Measurements from ENCODE around the gene XRCC3. TPM values are rescaled to one million over a fixed set of nuclear protein-coding genes. Genes with fewer than 3 reads are reported as not detected.

XRCC3 gene
- total RNA-seq, 4 donors from 2014 or later = 7.5 to 20.5 (median 19.5) TPM

GRCh38 chr14:103758059-103758776 is 43.0 kb upstream of the XRCC3 start:
- no peak overlapping the region for H3K27ac ChIP-seq
- 94% methylated on average over 8 of the region's 8 CpGs for WGBS

DNA sequence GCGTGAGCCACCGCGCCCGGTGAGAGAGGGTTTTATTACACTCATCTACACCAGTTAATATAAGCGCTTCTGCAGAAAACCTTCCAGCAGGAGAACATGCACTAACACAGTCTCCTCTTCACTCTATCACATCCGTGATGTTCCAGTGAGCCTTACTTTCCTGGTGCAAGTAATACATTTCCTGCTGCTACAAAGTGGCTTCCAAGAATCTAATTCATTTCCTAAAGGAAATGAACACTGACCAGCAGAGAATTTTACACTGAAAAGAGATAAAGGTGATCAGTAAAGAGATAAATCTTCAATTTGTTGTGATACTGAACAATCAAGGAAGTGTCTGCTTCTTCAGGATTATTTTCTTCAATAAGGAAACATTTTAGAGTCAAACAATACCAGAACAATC is 39.8 kb upstream of the XRCC3 start:
- H3K4me1 ChIP-seq = no peaks in the 10 kb centered on the region
- TF ChIP-seq EP300 (IDR thresholded peaks at IDR 0.05) (no peak), POLR2AphosphoS5 (IDR thresholded peaks at IDR 0.05) (no peak), POLR2A (IDR thresholded peaks at IDR 0.05) (no peak)
- TF ChIP-seq, protein P1, sequence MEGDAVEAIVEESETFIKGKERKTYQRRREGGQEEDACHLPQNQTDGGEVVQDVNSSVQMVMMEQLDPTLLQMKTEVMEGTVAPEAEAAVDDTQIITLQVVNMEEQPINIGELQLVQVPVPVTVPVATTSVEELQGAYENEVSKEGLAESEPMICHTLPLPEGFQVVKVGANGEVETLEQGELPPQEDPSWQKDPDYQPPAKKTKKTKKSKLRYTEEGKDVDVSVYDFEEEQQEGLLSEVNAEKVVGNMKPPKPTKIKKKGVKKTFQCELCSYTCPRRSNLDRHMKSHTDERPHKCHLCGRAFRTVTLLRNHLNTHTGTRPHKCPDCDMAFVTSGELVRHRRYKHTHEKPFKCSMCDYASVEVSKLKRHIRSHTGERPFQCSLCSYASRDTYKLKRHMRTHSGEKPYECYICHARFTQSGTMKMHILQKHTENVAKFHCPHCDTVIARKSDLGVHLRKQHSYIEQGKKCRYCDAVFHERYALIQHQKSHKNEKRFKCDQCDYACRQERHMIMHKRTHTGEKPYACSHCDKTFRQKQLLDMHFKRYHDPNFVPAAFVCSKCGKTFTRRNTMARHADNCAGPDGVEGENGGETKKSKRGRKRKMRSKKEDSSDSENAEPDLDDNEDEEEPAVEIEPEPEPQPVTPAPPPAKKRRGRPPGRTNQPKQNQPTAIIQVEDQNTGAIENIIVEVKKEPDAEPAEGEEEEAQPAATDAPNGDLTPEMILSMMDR (IDR thresholded peaks at IDR 0.05) = no peak
- H3K9me3 ChIP-seq = no peaks in the 10 kb centered on the region
- WGBS = 92% methylated on average over 6 of the region's 6 CpGs
- H3K36me3 ChIP-seq = peaks cover 15% of the 10 kb centered on the region
- H3K27me3 ChIP-seq = no peaks in the 10 kb centered on the region
- no peak overlapping the region for H3K4me3 ChIP-seq
- H3K27ac ChIP-seq = no peak overlapping the region
- DNase-seq (ENCODE audit: low spot score in 2 of 2) = no peak

More at GRCh38 chr14:103758059-103758776, 43.0 kb upstream of the XRCC3 start:
- no peak for DNase-seq (ENCODE audit: low spot score in 2 of 2)
- no peak for TF ChIP-seq POLR2AphosphoS5 (IDR thresholded peaks at IDR 0.05)
- TF ChIP-seq, protein P1 (IDR thresholded peaks at IDR 0.05) = no peak
- TF ChIP-seq POLR2A (IDR thresholded peaks at IDR 0.05) = no peak
- TF ChIP-seq EP300 (IDR thresholded peaks at IDR 0.05) = no peak
- Histone ChIP-seq H3K27me3 (no peaks in the 10 kb centered on the region), H3K36me3 (peaks cover 5% of the 10 kb centered on the region), H3K9me3 (no peaks in the 10 kb centered on the region), H3K4me1 (no peaks in the 10 kb centered on the region), H3K4me3 (no peak overlapping the region)

DNA sequence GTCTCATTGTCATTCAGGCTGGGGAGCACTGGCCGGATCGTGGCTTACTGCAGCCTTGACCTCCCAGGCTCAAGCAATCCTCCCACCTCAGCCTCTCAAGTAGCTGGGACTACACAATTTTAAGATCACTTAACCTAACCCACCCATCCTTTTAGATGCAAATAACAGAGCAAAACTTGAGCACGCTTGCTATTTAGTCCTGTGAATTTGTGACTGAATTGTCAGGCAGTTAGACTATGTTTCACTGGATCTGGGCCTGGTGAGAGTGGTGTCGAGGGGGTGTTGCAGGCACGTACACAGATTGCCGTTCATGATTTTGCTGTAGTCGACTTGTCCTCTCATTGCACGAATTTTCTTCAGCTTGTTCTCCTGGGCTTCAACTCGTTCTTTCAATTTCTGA is 38.5 kb upstream of the XRCC3 start:
- DNase-seq (ENCODE audit: low spot score in 2 of 2) = no peak
- no peak overlapping the region for H3K27ac ChIP-seq
- no peak overlapping the region for H3K4me3 ChIP-seq
- H3K27me3 ChIP-seq = no peaks in the 10 kb centered on the region
- 78% methylated on average over 9 of the region's 9 CpGs for WGBS
- peaks cover 17% of the 10 kb centered on the region for H3K36me3 ChIP-seq
- no peaks in the 10 kb centered on the region for H3K4me1 ChIP-seq
- TF ChIP-seq, protein P1 (IDR thresholded peaks at IDR 0.05) = no peak
- TF ChIP-seq POLR2AphosphoS5 (IDR thresholded peaks at IDR 0.05) (no peak), EP300 (IDR thresholded peaks at IDR 0.05) (no peak), POLR2A (IDR thresholded peaks at IDR 0.05) (no peak)
- H3K9me3 ChIP-seq = no peaks in the 10 kb centered on the region

GRCh38 chr14:103749860-103750259 is 34.6 kb upstream of the XRCC3 start:
- DNase-seq (ENCODE audit: low spot score in 2 of 2) = no peak
- Histone ChIP-seq H3K36me3 (peaks cover 45% of the 10 kb centered on the region), H3K27ac (no peak overlapping the region), H3K4me1 (no peaks in the 10 kb centered on the region), H3K27me3 (no peaks in the 10 kb centered on the region), H3K9me3 (no peaks in the 10 kb centered on the region), H3K4me3 (no peak overlapping the region)
- no peak for TF ChIP-seq POLR2A (IDR thresholded peaks at IDR 0.05)
- TF ChIP-seq, protein P1 (IDR thresholded peaks at IDR 0.05) = peak in 1 of 2 donors; percentile 12
- WGBS = 73% methylated on average over 5 of the region's 5 CpGs

DNA sequence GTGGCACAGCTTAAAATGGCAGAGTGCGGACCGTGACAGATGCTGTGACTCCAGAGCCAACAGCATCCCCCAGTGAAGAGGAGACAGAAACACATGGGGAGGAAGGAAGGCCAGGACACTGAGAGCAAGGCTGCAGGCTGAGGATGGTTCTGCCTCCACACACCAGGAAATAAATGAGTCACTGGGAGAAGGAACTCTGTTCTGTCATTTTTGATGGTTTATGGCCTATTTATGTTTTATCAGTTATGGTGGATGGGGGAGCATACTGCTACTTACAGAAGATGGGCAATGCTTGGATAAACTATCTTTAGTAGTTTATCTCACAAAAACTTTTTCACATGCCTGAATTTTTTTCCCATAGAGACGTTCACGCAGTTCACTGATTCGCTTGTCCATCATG is 34.2 kb upstream of the XRCC3 start:
- WGBS = 93% methylated on average over 5 of the region's 5 CpGs
- Histone ChIP-seq H3K27me3 (no peaks in the 10 kb centered on the region), H3K4me3 (no peak overlapping the region), H3K36me3 (peaks cover 49% of the 10 kb centered on the region), H3K9me3 (no peaks in the 10 kb centered on the region), H3K27ac (no peak overlapping the region), H3K4me1 (no peaks in the 10 kb centered on the region)
- DNase-seq (ENCODE audit: low spot score in 2 of 2) = no peak
- TF ChIP-seq POLR2A (IDR thresholded peaks at IDR 0.05) = no peak
- TF ChIP-seq, protein P1 (IDR thresholded peaks at IDR 0.05) = no peak
- TF ChIP-seq POLR2AphosphoS5 (IDR thresholded peaks at IDR 0.05) = no peak
- TF ChIP-seq EP300 (IDR thresholded peaks at IDR 0.05) = no peak
